SU-DHL-6 (cell line): Measurements from ENCODE around the gene MOCS1.

Source experiments
- EZH2phosphoT487 ChIP-seq: fragments of 200-600 bp; sonication (generic), shearing (Covaris generic); conservative IDR thresholded peaks from 2 replicates; pipeline ENCODE4 v1.6.1; 2018; ENCODE audit warnings: mild to moderate bottlenecking, antibody characterized with exemption, low read length, moderate library complexity, mixed read lengths
- TF ChIP-seq, protein P1 (sequence below): fragments of 200-600 bp; sonication (generic); IDR thresholded peaks from one replicate; pipeline ENCODE4 v1.5.1; 2017; ENCODE audit warnings: antibody characterized with exemption, mild to moderate bottlenecking, low read length, moderate library complexity; ENCODE audit not compliant: insufficient read depth, poor library complexity, severe bottlenecking

DNA sequence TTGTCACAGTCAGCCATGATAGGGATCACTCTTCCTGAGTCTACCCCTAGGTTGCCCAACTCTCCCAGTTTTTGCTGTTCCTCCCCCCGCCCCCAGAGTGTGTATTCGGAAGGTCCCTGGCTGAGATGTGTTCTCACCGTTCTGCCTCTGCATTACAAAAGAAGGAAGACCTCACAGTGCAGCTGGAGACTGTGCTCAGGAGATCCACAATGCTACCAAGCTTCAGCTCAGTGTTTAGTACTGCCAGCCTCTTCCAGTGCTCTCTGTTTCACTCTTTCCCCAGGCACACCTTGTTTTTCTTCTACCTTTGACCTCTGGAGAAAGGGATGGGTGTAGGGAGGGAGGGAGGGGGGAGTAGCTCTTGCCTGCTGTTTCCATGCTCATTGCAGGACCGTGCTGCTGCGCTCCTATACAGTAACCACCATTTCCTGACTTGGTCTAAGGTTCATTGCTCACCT is 13.4 kb upstream of the MOCS1 start:
- TF ChIP-seq, protein P1, sequence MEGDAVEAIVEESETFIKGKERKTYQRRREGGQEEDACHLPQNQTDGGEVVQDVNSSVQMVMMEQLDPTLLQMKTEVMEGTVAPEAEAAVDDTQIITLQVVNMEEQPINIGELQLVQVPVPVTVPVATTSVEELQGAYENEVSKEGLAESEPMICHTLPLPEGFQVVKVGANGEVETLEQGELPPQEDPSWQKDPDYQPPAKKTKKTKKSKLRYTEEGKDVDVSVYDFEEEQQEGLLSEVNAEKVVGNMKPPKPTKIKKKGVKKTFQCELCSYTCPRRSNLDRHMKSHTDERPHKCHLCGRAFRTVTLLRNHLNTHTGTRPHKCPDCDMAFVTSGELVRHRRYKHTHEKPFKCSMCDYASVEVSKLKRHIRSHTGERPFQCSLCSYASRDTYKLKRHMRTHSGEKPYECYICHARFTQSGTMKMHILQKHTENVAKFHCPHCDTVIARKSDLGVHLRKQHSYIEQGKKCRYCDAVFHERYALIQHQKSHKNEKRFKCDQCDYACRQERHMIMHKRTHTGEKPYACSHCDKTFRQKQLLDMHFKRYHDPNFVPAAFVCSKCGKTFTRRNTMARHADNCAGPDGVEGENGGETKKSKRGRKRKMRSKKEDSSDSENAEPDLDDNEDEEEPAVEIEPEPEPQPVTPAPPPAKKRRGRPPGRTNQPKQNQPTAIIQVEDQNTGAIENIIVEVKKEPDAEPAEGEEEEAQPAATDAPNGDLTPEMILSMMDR: no peak
- no peak for TF ChIP-seq EZH2phosphoT487
